OCI-LY7 (cell line): ENCODE results near the gene GOLGA8T. TPM values are rescaled to one million over a fixed set of nuclear protein-coding genes. Genes with fewer than 3 reads are reported as not detected.
"Not testable (repeated sequence)": the region's sequence is repeated elsewhere in the genome, so short reads cannot be mapped to it uniquely, and the experiment has no call there.

Experiments
- BruUV-seq: library from RNA; stranded (reverse); fragments of 400-500 nt; replicated peaks from 2 replicates; lab custom pipeline; 2021; lab: Mats Ljungman, UMichigan
- CTCF ChIA-PET: fragments of 300-600 bp; sonication (Branson Sonifier 250); formaldehyde crosslinking; loops from one replicate; lab custom pipeline; 2022; ENCODE audit warnings: antibody characterized with exemption; ENCODE audit not compliant: unreplicated experiment; lab: Charles Lee
- POLR2A ChIA-PET: fragments of 300-600 bp; sonication (Branson Sonifier 250); formaldehyde crosslinking; loops from one replicate; lab custom pipeline; 2022; ENCODE audit warnings: antibody characterized with exemption; lab: Charles Lee
- DNase-seq: peaks from one replicate; pipeline ENCODE4 v3.0.0-alpha.2; 2015; ENCODE audit warnings: low spot score
- H2AFZ ChIP-seq: fragments of 200-600 bp; sonication (generic), shearing (Covaris generic); 2 replicates; pipeline ENCODE4 v1.6.1; 2014; ENCODE audit warnings: mild to moderate bottlenecking, antibody characterized with exemption, low read length, moderate library complexity
- H3K27ac ChIP-seq: fragments of 200-600 bp; sonication (generic); 2 replicates; pipeline ENCODE4 v1.5.1; 2014; ENCODE audit warnings: mixed run types, low read depth, mild to moderate bottlenecking, moderate library complexity, low read length, inconsistent platforms; ENCODE audit not compliant: poor library complexity, severe bottlenecking
- H3K36me3 ChIP-seq: fragments of 200-600 bp; sonication (generic); 2 replicates; pipeline ENCODE4 v1.6.1; 2014; ENCODE audit warnings: mild to moderate bottlenecking, antibody characterized with exemption, low read length, moderate library complexity, mixed read lengths; ENCODE audit not compliant: insufficient read depth
- H3K4me1 ChIP-seq: fragments of 200-600 bp; sonication (generic); 2 replicates; pipeline ENCODE4 v1.5.1; 2014; ENCODE audit warnings: mild to moderate bottlenecking, low read length; ENCODE audit not compliant: insufficient read depth, poor library complexity, severe bottlenecking
- H3K4me2 ChIP-seq: fragments of 200-600 bp; sonication (generic); 2 replicates; pipeline ENCODE4 v1.6.1; 2014; ENCODE audit warnings: mild to moderate bottlenecking, low read length
- H3K4me3 ChIP-seq: fragments of 200-600 bp; sonication (generic); 2 replicates; pipeline ENCODE4 v1.5.1; 2014; ENCODE audit warnings: mild to moderate bottlenecking, low read depth, low read length; ENCODE audit not compliant: poor library complexity, severe bottlenecking
- H3K79me2 ChIP-seq: fragments of 200-600 bp; sonication (generic); 2 replicates; pipeline ENCODE4 v1.6.1; 2016; ENCODE audit warnings: low read depth, mild to moderate bottlenecking, low read length, moderate library complexity, mixed read lengths; ENCODE audit not compliant: insufficient read depth
- H3K9me2 ChIP-seq: fragments of 200-600 bp; sonication (generic); 2 replicates; pipeline ENCODE4 v1.6.1; 2016; ENCODE audit warnings: mild to moderate bottlenecking, low read length, mixed read lengths; ENCODE audit not compliant: insufficient read depth
- H3K9me3 ChIP-seq: fragments of 200-600 bp; sonication (generic); 2 replicates; pipeline ENCODE4 v1.6.1; 2014; ENCODE audit warnings: mild to moderate bottlenecking, mixed run types, low read length, mixed read lengths
- H4K20me1 ChIP-seq: fragments of 200-600 bp; sonication (generic); 2 replicates; pipeline ENCODE4 v1.6.1; 2014; ENCODE audit warnings: mild to moderate bottlenecking, antibody characterized with exemption, low read length, moderate library complexity, mixed read lengths; ENCODE audit not compliant: insufficient read depth
- intact Hi-C: fragments of 100-400 bp; cut with micrococcal nuclease; formaldehyde crosslinking; loops from one replicate; pipeline ENCODE4 v1.10.0; 2022; ENCODE audit not compliant: unreplicated experiment
- total RNA-seq, 2 experiments: library from RNA; depleted of rRNA in 1 of 2; stranded (reverse); fragments of >200 nt in 1 of 2; shearing (Covaris generic) in 1 of 2; gene quantifications; 2 replicates each; pipeline ENCODE4 v1.2.3, GENCODE V29; 2014 to 2022

Gene GOLGA8T
- total RNA-seq, 2 experiments from 2014 or later: not detected

DNA sequence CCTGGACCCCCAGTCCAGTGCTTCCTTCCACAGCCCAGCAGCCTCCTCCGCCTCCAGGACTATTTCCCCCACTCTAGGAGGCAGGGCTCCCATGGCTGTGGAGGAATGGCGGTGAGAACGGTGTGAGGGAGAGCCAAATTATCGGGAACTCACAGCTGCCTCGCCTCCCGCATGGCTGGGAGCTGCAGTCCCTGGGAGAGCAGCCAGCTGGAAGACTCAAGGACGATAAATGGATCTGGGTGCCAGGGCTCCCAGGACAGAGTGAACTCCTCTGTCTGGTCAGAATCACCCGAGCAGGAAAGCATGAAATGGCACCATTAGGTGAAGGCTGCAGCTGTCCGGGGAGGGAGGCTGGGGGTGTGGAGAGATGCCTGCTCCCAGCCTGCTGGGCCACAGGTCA lies 32.6 kb downstream of the GOLGA8T start:
- CTCF ChIA-PET, POLR2A ChIA-PET, intact Hi-C loops: not testable (repeated sequence)

DNA sequence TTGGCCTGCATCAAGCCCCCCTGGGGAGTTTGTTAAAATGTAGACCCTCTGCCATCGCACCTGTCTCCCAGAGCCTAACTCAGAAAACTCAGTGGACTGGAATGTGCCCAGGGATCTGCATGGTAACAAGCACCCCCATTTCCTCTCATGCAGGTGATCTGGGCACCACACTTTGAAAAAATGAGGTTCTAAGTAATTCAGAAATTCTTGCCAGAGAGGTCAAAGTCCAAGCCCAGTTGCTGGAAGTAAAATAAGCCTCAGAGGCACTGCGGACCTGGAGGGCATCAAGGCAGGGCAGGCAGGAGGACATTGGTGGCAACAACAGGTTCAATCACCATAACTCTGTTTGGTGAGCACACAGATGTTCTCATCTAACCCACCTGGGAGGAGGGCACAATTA lies 33.0 kb downstream of the GOLGA8T start:
- H3K9me3 ChIP-seq, BruUV-seq, H3K27ac ChIP-seq, H4K20me1 ChIP-seq, H2AFZ ChIP-seq, H3K4me1 ChIP-seq, H3K4me3 ChIP-seq, POLR2A ChIA-PET, H3K79me2 ChIP-seq, H3K9me2 ChIP-seq, H3K4me2 ChIP-seq, CTCF ChIA-PET, H3K36me3 ChIP-seq, DNase-seq, intact Hi-C loops: not testable (repeated sequence)

More for the DNA sequence above, 32.6 kb downstream of the GOLGA8T start:
- not testable (repeated sequence) for H3K36me3 ChIP-seq, DNase-seq, H3K79me2 ChIP-seq, H3K9me2 ChIP-seq, H3K4me3 ChIP-seq, H3K4me1 ChIP-seq, H2AFZ ChIP-seq, H3K27ac ChIP-seq, H3K4me2 ChIP-seq, BruUV-seq, H4K20me1 ChIP-seq, H3K9me3 ChIP-seq

DNA sequence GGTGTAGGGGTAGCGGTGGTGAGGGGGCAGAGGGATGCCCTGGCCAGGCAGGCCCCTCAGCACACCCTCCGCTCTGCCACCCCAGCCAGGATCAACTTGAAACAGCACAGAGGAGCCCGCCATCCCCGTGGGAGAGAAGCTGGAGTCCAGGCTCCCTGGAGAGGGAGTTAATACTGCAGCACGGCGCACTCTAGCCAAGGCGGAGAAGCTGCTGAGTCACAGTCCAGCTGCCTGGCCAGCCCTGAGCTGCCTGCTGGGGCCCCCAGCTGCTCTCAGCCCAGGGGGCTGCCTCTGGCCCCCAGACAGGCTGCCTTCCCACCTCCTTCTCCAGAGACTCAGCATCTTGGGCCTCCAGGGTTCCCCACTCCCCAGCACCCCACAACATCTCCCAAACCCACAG lies 36.6 kb downstream of the GOLGA8T start:
- intact Hi-C loops, BruUV-seq, H3K36me3 ChIP-seq, H3K79me2 ChIP-seq, POLR2A ChIA-PET, H3K9me3 ChIP-seq, H3K9me2 ChIP-seq, H3K4me3 ChIP-seq, H3K27ac ChIP-seq, H3K4me1 ChIP-seq, CTCF ChIA-PET, DNase-seq, H4K20me1 ChIP-seq, H3K4me2 ChIP-seq, H2AFZ ChIP-seq: not testable (repeated sequence)

DNA sequence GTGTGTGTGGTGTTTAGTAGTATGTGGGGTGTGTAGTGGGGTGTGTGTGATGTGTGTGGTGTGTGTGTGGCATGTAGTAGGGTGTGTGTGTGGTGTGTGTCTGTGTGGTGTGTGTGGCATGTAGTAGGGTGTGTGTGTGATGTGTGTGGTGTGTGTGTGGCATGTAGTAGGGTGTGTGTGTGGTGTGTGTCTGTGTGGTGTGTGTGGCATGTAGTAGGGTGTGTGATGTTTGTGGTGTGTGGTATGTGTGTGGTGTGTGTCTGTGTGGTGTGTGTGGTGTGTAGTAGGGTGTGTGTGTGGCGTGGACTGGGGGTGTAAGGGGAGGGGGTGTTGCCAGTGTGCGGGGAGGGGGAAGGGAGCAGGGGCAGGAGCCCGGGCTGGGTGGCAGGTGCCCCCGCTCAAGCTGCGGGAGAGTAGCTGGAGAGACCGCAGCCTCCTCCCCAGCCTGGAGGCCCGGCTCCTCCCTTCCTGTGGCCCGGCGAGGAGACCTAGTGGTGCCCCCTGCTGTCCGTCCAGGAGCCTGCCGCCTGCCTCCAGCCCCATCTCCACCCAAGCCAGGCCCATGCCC lies 38.3 kb downstream of the GOLGA8T start:
- CTCF ChIA-PET, H3K4me3 ChIP-seq, H3K36me3 ChIP-seq, H3K9me3 ChIP-seq, H3K4me2 ChIP-seq, POLR2A ChIA-PET, H4K20me1 ChIP-seq, H3K9me2 ChIP-seq, H2AFZ ChIP-seq, H3K4me1 ChIP-seq, intact Hi-C loops, BruUV-seq, DNase-seq, H3K27ac ChIP-seq, H3K79me2 ChIP-seq: not testable (repeated sequence)

DNA sequence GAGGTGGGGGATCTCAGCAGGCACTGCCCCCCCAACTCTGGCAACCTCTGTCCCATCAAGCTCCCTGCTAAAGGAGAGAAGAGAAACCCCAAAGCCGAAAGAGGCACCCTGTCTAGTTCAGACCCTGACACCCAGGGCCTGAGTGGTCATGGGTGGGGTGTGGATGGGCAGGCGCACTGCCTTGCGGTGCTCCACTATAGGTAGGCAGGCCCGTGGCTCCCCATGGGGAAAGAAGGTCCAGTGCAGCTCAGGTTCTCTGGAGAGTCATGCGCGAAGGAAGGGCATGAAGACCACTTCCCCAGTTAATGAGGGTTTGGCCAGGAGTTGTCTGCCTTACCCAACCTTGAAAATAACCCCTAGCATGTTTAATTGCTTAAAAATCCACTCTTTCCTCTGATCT lies 40.4 kb downstream of the GOLGA8T start:
- H3K4me3 ChIP-seq, BruUV-seq, POLR2A ChIA-PET, H3K9me2 ChIP-seq, H3K79me2 ChIP-seq, H3K27ac ChIP-seq, H2AFZ ChIP-seq, DNase-seq, H4K20me1 ChIP-seq, H3K4me1 ChIP-seq, intact Hi-C loops, H3K36me3 ChIP-seq, CTCF ChIA-PET, H3K4me2 ChIP-seq, H3K9me3 ChIP-seq: not testable (repeated sequence)

DNA sequence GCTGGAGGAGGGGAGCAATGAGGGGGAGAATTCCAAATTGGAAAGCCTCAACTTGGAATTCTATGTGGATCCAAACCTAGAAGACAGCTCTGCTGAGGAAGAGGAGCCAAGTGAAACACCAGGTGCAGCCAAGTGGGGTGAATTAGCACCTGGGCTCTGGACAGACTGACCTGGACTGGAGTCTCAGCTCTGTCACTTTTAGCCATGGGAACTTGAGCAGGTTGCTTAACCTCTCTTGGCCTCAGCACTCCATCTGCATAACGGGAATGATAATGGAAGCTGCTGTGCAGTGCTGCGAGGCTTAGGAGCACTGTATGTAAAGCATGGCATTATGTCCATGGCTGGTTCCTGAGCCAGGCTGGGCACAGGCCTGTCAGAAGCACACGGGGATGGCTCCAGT lies 41.8 kb downstream of the GOLGA8T start:
- H3K79me2 ChIP-seq, intact Hi-C loops, DNase-seq, H4K20me1 ChIP-seq, POLR2A ChIA-PET, H3K9me3 ChIP-seq, CTCF ChIA-PET, H3K36me3 ChIP-seq, H3K4me1 ChIP-seq, H3K4me2 ChIP-seq, BruUV-seq, H3K27ac ChIP-seq, H2AFZ ChIP-seq, H3K9me2 ChIP-seq, H3K4me3 ChIP-seq: not testable (repeated sequence)
